Esophagus muscularis mucosa (tissue), 4 donors: ENCODE results near the gene CASP12. TPM values are rescaled to one million over a fixed set of nuclear protein-coding genes. Genes with fewer than 3 reads are reported as not detected.

Experiments
- DNase-seq: peaks from one replicate; pipeline ENCODE4 v3.0.0-alpha.2; 2017; ENCODE audit errors: extremely low spot score
- H3K27ac ChIP-seq, 4 donors: fragments of 200-600 bp; sonication (generic); replicated peaks in 1 of 4; 1 replicate in 3 of 4; 2 replicates in 1 of 4; pipeline ENCODE4 v1.5.1; 2016 to 2019; ENCODE audit warnings: mild to moderate bottlenecking in 1 of 4
- H3K27me3 ChIP-seq, 4 donors: fragments of 200-600 bp; sonication (generic); one replicate each; pipeline versions ENCODE4 v1.5.1 to v1.6.0; 2016 to 2019
- H3K36me3 ChIP-seq, 4 donors: fragments of 200-600 bp; sonication (generic); one replicate each; pipeline ENCODE4 v1.5.1; 2016 to 2019
- H3K4me1 ChIP-seq, 4 donors: fragments of 200-600 bp; sonication (generic); one replicate each; pipeline ENCODE4 v1.5.1; 2016 to 2019
- H3K4me3 ChIP-seq, 4 donors: fragments of 200-600 bp; sonication (generic); 1 replicate in 2 of 4; 2 replicates in 2 of 4; pipeline ENCODE4 v1.5.1; 2016 to 2019; ENCODE audit warnings: mild to moderate bottlenecking in 4 of 4, moderate library complexity in 1 of 4
- H3K9me3 ChIP-seq, 4 donors: fragments of 200-600 bp; sonication (generic); 1 replicate in 3 of 4; 2 replicates in 1 of 4; pipeline ENCODE4 v1.5.1; 2016 to 2019
- CTCF ChIP-seq, 3 experiments: fragments of 200-600 bp in 2 of 3; fragments of 450-650 bp in 1 of 3; sonication (generic) in 2 of 3; IDR thresholded peaks; one replicate each; pipeline ENCODE4 v1.5.1; 2017 to 2019; ENCODE audit warnings: antibody characterized with exemption in 3 of 3, mild to moderate bottlenecking in 2 of 3, moderate library complexity in 1 of 3
- EP300 ChIP-seq: sonication (generic); formaldehyde crosslinking; IDR thresholded peaks from one replicate; pipeline ENCODE4 v1.6.1; 2017; ENCODE audit warnings: antibody characterized with exemption
- POLR2A ChIP-seq: fragments of 450-650 bp; IDR thresholded peaks from one replicate; pipeline ENCODE4 v1.6.1; 2017; ENCODE audit warnings: antibody characterized with exemption, moderate library complexity, mild to moderate bottlenecking, low read depth
- POLR2AphosphoS5 ChIP-seq, 2 donors: sonication (generic); formaldehyde crosslinking; IDR thresholded peaks; one replicate each; pipeline ENCODE4 v1.6.1; 2017; ENCODE audit warnings: antibody characterized with exemption in 2 of 2
- WGBS: methylation state at CpG from one replicate; pipeline ENCODE4 v1.1.5; 2018; 5-methylcytosine and 5-hydroxymethylcytosine counted together
- intact Hi-C: fragments of 100-400 bp; cut with DNase I; formaldehyde crosslinking; loops from one replicate; pipeline ENCODE4 v1.15.1; 2023
- total RNA-seq, 4 donors: library from RNA; depleted of rRNA; stranded (reverse); fragments of >200 nt; gene quantifications; one replicate each; pipeline versions ENCODE4 v1.1.0 to v1.2.1, GENCODE V29; 2016

Gene CASP12
- total RNA-seq, 4 donors from 2014 or later: 0.69 to 2.6 (median 1.4) TPM

GRCh38 chr11:104908186-104908531 is 9.9 kb upstream of the CASP12 start:
- H3K4me3 ChIP-seq: no peak overlapping the region
- peaks cover 0 to 9% (median 0%) of the 10 kb centered on the region in 4 donors for H3K36me3 ChIP-seq
- no peaks in the 10 kb centered on the region for H3K9me3 ChIP-seq
- no peak overlapping the region for H3K27ac ChIP-seq
- 87% methylated on average over 3 of the region's 3 CpGs for WGBS
- DNase-seq: no peak
- intact Hi-C loops: no loop called here
- TF ChIP-seq CTCF (IDR thresholded peaks at IDR 0.05): no peak
- no peak for TF ChIP-seq POLR2AphosphoS5 (IDR thresholded peaks at IDR 0.05)
- no peak for TF ChIP-seq EP300
- TF ChIP-seq POLR2A: no peak
- no peaks in the 10 kb centered on the region for H3K4me1 ChIP-seq
- no peaks in the 10 kb centered on the region for H3K27me3 ChIP-seq

GRCh38 chr11:104907521-104908185 is 9.4 kb upstream of the CASP12 start:
- 76% methylated on average over 7 of the region's 7 CpGs for WGBS
- Histone ChIP-seq H3K4me3 (no peak overlapping the region), H3K9me3 (no peaks in the 10 kb centered on the region), H3K36me3 (peaks cover 0 to 9% (median 0%) of the 10 kb centered on the region in 4 donors), H3K27ac (no peak overlapping the region), H3K4me1 (no peaks in the 10 kb centered on the region), H3K27me3 (no peaks in the 10 kb centered on the region)
- TF ChIP-seq POLR2AphosphoS5 (IDR thresholded peaks at IDR 0.05) (no peak), CTCF (IDR thresholded peaks at IDR 0.05) (no peak), EP300 (no peak), POLR2A (no peak)
- intact Hi-C loops: no loop called here
- no peak for DNase-seq

- Histone ChIP-seq H3K36me3 (peaks cover 0 to 9% (median 0%) of the 10 kb centered on the region in 4 donors), H3K4me1 (no peaks in the 10 kb centered on the region), H3K27ac (no peak overlapping the region), H3K9me3 (no peaks in the 10 kb centered on the region), H3K4me3 (no peak overlapping the region), H3K27me3 (no peaks in the 10 kb centered on the region)
- DNase-seq: no peak
- WGBS: 94% methylated on average over 4 of the region's 4 CpGs
- intact Hi-C loops: no loop called here
- TF ChIP-seq EP300 (no peak), POLR2A (no peak), CTCF (IDR thresholded peaks at IDR 0.05) (no peak), POLR2AphosphoS5 (IDR thresholded peaks at IDR 0.05) (no peak)
Measured at GRCh38 chr11:104905271-104905670, 7.0 kb upstream of the CASP12 start.

GRCh38 chr11:104899226-104899625 is 966 bp upstream of the CASP12 start:
- Histone ChIP-seq H3K4me3 (no peak overlapping the region), H3K9me3 (no peaks in the 10 kb centered on the region), H3K36me3 (no peaks in the 10 kb centered on the region), H3K27ac (peak overlapping the region in 3 of 4 donors; percentile 65 to 68 (median 66)), H3K27me3 (no peaks in the 10 kb centered on the region), H3K4me1 (peaks cover 0 to 38% (median 33%) of the 10 kb centered on the region in 4 donors)
- no peak for DNase-seq
- TF ChIP-seq EP300 (no peak), CTCF (IDR thresholded peaks at IDR 0.05) (no peak), POLR2AphosphoS5 (IDR thresholded peaks at IDR 0.05) (no peak), POLR2A (no peak)
- intact Hi-C loops: no loop called here

- H3K9me3 ChIP-seq: no peaks in the 10 kb centered on the region
- peak overlapping the region; percentile 65 to 74 (median 67) for H3K27ac ChIP-seq
- DNase-seq: no peak
- H3K4me1 ChIP-seq: peaks cover 0 to 42% (median 34%) of the 10 kb centered on the region in 4 donors
- WGBS: 16% methylated on average over 1 of the region's 1 CpG
- H3K4me3 ChIP-seq: peak overlapping the region; percentile 24 to 49 (median 42)
- no peaks in the 10 kb centered on the region for H3K36me3 ChIP-seq
- TF ChIP-seq POLR2AphosphoS5 (IDR thresholded peaks at IDR 0.05) (no peak), EP300 (no peak), CTCF (IDR thresholded peaks at IDR 0.05) (no peak), POLR2A (no peak)
- intact Hi-C loops: no loop called here
- no peaks in the 10 kb centered on the region for H3K27me3 ChIP-seq
Measured at GRCh38 chr11:104898685-104899013, 389 bp upstream of the CASP12 start.
